ENCODE results near the gene ESPN.
A peak's percentile ranks its signal among the peaks of the same experiment; 100 is the strongest.
"Not testable (repeated sequence)": the region's sequence is repeated elsewhere in the genome, so short reads cannot be mapped to it uniquely, and the experiment has no call there.

ESPN gene

DNA sequence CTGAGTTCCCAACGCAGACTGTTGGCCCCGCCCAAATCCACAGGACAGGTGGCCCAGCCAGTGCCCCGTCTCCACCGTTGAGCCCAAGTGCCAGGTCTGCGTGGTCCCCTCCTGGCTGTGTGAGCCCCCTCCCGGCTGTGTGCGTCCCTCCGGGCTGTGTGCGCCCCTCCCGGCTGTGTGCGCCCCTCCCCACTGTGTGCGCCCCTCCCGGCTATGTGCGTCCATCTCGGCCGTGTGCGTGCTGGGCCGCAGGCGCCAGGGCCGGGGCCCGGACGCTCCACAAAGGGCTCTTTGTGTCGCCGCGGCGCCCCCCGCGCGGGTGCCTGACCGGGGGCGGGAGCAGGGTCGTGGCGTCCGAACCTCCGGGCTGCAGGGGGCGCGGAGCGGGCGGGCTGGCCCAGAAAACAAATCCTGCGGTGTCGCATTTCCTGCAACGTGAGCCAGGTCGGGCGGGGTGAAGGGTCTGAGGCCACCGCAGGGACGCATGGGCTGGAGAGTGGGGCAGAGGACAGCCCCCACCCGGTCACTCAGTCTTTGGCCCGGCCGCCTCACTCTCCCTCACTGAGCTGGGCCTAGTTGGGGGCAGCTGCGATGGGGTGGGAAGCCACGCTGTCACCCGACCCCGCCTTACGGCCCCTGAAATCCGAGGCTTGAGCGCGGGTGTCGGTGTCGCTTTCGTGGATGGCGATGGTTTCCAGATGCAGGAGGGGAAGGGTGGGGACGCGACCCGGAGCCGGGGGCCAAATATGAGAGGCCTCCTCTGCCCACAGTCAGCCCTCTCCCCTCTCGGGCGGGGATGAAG lies 22.6 kb downstream of the ESPN start:
- no peak for DNase-seq (ENCODE audit: low read depth in 2 of 2)

DNA sequence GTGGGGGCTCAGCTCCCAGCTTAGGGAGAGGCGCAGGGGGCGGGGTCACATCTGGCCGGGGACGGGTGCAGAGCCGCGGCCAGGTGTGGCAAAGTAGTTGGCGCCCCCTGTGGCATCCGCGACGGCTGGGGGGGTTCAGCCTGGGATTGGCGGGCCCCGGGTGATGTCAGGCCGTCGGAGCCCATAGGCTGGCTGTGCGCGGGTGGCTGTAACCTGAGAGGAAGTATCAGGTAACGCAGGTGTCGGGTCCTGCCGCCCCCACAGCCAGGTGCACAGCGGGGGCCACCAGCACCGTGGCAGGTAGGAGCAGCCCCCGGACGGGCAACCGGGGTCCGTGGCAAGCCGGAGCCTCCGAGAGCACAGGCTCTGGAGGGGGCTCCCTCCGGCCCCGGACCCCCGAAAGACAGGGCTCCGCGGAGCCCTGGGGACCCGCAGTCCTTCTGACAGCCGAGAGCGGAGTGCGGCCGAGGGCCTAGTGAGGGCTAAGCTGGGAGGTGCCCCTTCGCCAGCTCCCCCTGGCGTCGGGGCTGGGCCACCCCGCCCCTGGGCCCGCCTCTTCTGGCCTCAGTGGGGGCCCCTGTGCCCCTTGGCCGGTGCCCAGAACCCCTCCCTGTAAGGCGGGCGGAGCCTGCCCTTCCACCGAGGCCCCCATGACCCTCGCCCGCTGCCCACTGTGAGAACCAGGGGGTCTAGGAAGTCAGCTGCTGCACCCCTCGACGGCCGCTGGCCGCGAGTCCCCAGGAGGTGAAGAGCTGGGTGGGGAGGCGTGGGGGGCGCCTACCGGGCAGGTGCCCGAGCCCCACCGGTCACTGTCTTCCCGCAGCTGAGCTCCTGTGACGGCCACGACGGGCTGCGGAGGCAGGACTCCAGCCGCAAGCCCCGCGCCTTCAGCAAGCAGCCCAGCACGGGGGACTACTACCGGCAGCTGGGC lies 23.5 kb downstream of the ESPN start:
- DNase-seq (ENCODE audit: low read depth in 2 of 2): no peak

DNA sequence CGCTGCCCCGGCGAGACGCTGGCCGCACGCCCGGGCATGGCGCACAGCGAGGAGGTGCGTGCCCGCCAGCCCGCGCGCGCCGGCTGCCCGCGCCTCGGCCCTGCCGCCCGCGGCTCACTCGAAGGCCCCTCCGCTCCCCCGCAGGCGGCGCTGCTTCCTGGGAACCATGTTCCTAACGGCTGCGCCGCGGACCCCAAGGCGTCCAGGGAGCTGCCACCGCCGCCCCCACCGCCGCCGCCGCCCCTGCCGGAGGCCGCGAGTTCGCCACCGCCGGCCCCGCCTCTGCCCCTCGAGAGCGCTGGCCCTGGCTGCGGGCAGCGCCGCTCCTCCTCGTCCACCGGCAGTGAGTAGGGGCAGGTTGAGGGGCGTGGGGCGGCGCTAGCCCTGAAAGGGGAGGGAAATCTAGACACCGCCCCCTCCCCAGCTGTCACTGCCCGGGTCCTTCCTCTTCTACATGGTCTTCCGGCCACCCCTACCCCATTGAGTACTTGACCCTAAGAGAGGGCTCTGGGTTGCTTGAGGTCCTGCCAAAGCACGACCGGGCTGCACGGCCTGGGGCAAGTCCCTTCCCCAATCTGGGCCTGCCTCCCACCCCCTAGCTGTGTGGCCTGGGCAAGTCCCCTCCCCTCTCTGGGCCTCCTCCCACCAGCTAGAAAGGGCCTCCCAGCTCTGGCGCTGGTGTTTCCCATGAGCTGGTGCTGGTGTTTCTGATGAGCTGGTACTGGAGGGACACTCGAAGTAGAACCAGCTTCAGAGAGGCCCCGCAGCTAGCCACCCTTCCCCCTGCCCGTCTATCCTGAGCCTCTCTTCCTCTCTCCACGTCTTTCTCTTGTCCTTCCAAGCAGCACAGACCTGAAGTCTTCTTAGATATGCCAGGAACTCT lies 24.4 kb downstream of the ESPN start:
- DNase-seq (ENCODE audit: low read depth in 2 of 2): no peak

DNA sequence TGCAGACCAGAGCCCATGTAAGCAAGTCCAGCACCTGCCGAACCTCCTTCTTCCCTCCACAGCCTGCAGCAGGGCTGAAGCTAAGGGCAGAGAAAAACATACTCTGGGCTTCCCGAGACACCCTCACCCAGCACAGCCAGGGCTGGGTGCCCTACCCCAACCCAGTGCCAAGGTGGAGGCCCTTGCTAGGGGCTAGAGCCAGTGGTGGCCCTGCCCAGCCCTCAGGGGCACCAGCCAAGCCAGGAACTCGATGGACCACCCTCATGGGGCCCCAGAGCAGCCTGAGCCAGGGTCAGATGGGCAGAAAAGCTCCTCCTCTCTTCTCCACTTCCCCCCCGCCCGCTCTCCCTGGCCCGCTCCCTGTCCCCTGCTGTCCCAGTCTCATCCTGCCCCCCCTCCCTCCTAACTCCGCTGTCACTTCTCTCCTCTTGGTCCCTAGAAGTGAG lies 25.5 kb downstream of the ESPN start:
- no peak for DNase-seq (ENCODE audit: low read depth in 2 of 2)

DNA sequence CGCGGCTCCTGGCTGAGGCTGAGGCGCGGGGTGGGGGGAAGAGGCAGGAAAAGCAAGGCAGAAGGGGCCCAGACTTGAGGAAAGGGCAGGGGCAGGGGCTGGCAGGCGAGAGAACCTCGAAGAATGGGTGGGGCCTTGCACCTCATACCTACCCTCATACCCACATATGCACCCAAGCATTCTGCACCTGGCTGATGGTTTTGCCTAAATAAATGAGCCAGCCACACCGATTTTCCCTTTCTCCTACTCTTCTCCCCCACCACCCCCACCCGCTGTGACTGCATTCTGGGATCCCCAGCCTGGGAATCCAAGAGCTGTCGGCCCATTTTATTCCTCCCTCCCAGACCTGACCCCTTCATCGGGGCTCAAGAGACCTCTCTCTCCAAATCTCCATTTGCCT lies 25.9 kb downstream of the ESPN start:
- DNase-seq (ENCODE audit: low read depth in 2 of 2): not testable (repeated sequence)

DNA sequence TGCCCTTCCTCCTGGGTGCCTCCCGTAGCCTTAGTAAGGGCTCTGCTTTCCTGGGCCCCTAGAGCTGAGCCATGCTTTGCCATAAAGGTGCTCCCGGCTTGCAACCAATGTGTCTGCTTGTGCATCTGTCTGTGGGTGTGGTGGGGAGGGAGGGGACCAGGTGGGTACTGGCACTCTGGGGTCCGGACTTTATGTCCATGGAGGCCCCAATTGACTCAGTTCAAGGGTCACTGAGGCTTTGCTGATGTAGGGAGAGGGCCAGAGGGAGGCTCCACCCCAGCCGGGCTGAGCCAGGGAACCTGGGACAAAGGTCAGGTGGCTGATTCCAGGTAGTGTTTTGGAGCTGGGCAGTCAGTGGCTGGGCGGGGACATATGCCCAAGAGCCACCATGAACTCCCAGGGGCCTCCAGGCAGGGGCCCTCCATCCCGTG lies 26.4 kb downstream of the ESPN start:
- DNase-seq (ENCODE audit: low read depth in 2 of 2): no peak

DNA sequence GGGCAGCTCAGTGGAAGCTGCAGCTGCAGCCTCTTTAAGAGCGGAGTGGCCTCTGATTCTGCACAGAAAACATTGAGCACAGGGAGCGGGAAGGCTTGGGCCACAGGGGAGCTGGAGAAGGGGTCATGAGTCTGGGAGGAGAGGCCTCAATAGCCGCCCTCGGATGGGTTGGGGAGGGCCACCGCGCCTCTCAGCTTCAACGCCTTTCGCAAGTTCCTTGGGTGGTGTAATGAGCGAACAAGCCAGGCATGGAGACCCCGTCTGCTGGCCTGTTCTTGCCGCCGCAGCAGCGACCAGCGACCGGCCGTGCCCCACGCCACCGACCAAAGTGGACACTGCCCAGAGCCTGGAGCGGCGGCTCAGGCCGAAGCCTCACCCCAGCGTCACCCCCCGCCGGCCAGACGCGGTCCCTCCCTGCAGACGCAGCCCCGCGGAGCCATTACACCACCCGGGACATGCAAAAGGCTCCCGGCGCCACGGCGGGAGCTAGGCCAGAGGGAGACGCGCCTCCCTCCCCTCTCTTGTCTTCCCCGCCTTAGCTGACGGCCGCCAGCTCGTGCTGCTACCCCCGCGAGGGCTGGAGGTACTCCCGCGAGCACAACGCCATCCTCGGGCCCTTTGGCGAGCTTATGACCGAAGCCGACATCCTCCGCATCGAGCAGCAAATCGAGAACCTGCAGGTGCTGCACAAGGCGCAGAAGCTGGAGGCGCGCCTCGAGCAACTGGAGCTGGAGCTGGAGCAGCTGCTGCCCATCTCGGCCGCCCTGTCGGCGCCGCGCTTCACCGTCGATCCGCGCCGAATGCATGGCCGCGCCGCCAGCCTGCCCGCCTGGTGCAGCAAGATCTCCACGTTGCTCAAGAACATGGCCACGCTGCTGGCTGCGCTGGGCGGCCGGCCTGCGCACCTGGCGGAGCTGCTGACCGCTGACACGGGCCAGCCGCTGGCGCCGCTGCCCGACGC lies 29.6 kb downstream of the ESPN start:
- not testable (repeated sequence) for DNase-seq (ENCODE audit: low read depth in 2 of 2)

DNA sequence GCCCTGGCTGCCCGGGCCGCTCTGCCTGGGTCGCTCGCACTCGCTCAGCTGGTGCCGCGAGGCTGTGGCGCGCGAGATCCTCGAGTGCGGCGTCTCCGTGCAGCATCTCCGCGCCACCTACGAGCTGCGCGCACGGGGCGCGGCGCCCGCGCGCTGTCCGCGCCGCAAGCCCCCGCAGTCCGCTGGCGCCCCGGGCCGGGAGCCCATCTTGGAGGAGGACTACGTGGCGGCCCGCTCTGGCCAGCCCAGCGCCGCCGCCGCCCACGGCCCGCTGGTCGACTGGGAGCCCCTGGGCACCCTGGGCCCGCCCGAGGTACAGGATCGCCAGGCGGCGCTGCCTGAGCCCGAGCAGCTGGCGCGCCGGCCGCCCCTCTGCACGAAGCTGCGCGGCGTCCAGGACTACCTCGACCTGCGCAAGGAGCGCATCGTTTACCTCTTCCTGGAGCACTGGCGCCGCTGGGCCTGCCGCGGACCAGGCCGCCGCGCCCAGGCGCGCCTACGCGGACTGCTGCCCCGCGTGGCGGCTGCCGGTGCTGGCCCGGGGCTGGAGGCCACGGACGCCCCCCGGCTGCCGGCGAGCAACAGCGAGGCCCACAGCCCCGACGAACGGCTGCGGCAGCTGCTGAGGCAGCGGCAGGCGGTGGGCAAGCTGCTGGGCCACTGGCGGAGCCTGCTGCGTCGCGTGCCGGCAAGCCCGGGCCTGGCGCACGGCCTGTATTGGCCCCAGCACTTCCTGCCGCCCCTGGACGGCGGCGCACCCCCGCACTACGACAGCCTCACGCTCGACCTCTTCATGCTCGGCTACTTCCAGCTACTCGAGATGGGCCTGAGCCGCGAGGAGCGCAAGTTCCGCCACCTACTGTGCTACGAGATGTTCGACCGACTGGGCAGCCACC lies 30.5 kb downstream of the ESPN start:
- DNase-seq (ENCODE audit: low read depth in 2 of 2): no peak

DNA sequence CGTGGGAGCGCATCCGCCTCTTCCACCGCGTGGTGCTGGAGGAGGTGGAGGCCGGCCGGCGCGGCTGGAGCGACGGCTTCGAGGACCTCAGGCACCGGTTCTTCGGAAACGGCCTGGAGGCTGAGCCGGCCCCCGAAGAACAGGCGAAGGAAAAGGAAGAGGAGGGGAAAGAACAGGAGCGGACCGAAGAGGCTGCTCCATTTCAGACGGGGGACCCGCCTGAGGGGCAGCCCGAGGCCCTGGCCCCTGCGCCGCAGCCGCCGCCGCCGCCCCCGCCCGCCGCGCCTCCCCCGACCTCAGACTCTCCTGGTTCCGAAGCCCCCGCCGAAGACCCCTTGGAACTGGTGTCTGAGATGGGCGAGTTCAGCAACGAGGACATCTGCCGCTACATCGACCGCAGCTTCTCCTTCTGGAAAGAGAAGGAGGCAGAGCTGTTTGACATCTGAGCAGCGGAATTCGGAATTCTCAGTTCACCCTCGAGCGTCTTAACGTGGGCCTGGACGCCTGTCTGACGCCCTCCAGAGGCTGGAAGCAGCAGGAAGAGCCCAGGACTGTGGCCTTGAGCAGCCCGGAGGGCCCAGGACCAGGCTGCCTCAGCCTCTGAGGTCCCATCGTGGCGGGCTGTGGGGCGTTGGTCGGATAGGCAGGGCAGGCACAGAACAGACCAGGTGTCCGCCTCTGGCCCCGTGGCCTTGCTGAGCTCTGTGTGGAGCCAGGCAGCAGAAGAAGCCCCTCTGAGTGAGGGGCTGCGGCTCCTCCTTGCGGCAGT lies 31.4 kb downstream of the ESPN start:
- DNase-seq (ENCODE audit: low read depth in 2 of 2): not testable (repeated sequence)

DNA sequence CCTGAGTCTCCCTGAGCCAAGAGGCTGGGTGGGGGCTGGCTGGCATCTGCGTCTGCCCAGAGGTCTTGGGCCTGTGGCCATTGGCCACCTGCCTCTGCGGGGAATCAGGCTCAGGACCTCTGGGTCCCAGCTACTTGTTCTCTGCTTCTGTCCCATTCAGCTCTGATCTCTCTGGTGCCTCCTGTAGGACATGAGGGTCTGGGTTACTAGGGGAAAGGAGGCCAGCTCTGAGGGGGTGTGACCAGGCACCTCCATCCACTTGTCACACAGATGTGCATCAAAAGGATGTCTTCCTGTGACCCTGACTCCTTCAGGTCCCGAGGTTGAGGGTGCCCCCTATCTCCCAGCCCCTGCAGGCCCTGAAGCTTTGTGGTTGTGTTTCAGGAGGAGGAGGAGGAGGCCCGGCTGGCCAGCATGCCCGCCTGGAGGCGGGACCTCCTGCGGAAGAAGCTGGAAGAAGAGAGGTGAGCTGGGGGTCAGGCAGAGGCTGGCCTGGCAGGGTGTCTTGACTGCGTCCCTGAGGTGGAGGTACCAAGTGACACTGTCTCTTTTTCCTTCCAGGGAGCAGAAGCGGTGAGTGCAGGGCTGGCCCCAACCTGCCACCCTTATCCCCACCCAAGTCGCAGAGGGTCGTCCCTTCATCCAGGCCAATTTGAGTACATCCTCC lies 32.4 kb downstream of the ESPN start:
- no peak for DNase-seq (ENCODE audit: low read depth in 2 of 2)

DNA sequence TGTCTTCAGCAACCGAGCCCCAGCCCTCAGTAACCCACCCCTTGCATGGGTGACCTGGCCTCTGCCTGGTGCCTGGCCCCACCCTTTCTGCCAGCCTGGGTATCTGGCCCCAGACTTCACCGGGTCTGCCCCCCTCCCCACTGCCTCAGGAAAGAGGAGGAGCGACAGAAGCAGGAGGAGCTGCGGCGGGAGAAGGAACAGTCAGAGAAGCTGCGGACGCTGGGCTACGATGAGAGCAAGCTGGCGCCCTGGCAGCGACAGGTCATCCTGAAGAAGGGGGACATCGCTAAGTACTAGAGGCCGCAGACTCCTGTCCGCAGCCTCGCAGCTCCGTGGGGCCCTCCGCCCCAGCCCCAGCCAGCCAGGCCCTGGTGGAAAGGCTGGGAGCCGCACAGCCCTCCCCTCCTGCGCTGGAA lies 35.3 kb downstream of the ESPN start:
- no peak for DNase-seq (ENCODE audit: low read depth in 2 of 2)

DNA sequence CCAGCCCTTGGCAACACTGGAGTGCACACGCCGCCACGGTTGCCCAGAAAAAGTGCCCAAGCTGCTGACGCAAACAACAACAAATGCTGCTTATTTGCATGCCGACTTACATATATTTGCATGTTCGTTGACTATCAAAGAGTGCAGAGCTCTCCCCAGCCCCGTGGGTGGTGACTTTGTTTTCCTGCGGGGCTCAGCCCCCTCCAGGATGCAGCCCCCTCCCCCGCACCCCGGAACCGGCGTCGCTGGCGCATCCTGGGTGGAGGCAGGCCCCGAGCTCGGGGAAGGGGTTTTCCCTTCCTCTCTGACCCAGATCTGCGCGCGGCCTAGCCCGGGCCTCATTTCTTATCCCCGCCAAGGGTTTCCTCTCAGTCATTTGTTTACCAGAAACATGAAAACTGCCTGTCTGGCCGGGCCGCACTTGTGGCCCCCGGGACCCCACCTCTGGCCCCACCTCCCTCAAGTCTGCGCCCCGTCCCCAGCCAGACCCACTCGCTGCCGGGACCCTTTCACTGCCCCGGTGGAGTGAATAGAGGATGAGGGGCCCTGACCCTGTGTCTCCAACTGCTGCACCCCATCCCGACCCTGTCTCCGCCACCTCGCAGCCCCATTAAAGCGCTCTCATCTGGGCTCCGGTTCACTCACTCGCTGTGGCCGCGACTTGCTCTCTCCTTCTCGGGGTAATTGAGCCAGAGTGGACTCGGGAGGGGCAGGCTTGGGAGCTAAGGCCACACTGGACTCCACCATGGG lies 35.9 kb downstream of the ESPN start:
- DNase-seq (ENCODE audit: low read depth in 2 of 2): peak; percentile 66 to 75

DNA sequence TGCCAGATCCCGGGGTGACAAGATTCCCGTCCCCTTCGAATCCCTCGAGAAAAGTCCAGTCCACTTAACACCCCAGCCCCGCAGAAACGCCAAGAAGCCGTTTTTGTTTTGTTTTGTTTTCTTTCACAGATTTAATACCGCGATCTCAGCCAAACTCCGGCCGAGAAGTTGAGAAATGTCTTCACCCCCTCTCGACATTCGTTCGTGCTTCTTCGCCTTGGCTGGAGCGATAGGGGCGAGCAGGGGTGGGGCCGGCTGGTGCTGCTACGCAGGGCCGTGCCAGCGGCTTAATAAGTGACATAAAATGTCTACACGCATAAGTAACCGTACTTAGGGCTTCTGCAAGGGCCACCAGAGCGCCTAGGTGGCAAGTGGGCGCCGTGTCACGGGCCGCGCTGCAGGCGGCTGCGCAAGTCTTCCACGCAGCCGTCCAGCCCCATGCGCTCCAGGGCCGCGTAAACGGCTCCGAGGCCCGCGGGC lies 36.5 kb downstream of the ESPN start:
- DNase-seq (ENCODE audit: low read depth in 2 of 2): no peak

DNA sequence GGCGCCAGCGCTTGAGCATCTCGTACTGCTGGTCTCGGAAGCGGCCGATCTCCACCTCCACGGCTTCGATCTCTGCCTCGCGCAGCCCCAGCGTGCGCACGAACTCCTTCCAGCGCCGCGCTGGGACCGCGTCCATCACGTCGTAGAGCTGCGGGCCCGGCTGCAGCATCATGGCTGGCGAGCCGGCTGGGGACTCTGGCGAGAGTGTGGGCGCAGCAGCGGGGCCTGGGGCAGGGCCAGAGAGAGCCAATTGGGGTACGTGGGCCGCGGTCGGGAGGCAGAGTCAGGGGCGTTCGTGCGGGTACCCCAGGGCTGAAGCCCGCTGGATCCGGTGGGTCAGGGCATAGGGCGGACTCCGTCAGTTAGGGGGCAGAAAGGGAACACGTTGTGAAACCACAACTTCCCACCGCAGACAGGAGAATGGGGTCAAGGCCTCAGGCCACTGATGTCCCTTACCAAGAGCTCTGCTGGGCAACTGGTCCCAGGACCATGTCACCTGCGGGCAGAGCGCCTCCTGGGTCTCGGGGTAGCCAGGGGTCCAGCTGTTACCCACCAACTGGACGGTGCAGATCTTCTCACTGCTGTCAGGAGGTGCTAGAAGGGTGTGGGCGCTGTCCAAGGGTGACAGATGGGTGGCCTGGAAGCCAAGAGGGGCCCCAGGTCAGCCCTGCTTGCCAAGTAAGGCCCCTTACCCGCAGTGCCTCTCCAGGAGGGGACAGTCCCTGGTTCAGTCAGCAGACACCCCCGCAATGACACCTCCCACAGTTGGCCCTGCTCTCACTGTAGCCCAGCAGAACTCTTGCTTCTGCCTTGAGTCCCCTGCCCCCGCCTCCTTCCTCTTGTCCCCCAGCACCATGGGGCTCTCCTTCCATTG lies 37.2 kb downstream of the ESPN start:
- no peak for DNase-seq (ENCODE audit: low read depth in 2 of 2)

DNA sequence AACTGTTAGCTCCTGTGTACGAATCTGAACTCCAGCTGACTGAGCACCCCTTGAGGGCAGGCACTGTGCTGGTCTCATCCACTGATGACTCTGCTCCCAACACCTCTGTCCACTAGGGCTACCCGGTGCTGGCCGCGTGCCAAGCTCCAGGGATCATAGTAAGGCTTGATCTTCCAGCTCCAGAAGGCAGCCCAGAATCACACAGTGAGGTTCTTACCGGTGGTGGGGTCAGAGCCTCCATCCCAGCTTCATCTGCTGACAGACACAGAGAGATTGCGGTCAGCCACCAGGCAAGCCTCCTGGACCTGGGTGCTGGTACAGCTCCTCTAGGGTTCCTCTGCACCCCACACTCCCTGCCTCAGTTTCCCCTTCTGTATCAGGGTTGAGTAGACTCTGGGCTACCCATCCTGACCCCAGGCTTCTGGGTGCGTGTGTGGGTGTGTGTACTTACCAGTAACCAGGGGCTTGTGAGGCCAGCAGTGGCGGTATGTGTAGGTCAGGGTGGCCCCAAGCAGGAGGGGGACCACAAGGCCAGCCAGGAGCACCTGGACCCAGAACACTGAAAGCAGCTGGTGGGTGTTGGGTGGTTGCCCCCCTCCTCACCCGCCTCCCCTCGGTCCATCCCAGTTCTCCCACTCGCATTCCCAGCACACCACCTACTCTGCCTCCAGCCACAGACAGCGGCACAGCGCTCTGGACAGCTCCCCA lies 38.0 kb downstream of the ESPN start:
- DNase-seq (ENCODE audit: low read depth in 2 of 2): no peak

DNA sequence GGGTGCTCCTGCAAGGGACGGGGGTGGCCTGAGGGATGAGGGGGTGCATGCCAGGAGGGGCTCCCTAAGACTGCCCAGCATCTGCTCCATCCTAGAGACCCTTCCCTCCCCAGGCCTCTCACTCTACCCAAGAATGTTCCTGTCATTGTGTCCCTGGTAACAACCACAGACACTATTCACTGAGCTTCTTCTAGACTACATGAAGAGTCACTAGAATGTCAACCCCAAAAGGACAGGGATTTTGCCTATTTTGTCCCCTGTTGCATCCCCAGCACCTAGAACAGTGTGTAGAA lies 38.5 kb downstream of the ESPN start:
- no peak for DNase-seq (ENCODE audit: low read depth in 2 of 2)

Data from stimulated activated CD4-positive, alpha-beta T cell treated with anti-CD3 and anti-CD28 coated beads, Interleukin-4, amount 100 ng/mL, for 48 hours (primary cell).